Measurements from ENCODE around the gene PREX1.
"Not testable (repeated sequence)": the region's sequence is repeated elsewhere in the genome, so short reads cannot be mapped to it uniquely, and the experiment has no call there.

PREX1 gene

GRCh38 chr20:48782053-48782452 is 45.7 kb downstream of the PREX1 start:
- DNase-seq (ENCODE audit: low spot score) = no peak
- TF ChIP-seq CTCF (conservative IDR thresholded peaks at IDR 0.05; ENCODE audit: low read depth) = no peak
- CTCF ChIA-PET = interaction anchor here (1.5 kb wide), 1 partner anchor 124 kb away, joined by 3 read pairs; no protein-coding TSS in a partner anchor
- POLR2A ChIA-PET (ENCODE audit: low non-redundant PET) = no interaction called here
- H3K27ac ChIP-seq = no peak overlapping the region

- no peak for TF ChIP-seq CTCF (conservative IDR thresholded peaks at IDR 0.05; ENCODE audit: low read depth)
- no peak for DNase-seq (ENCODE audit: low spot score)
- ChIA-PET POLR2A (ENCODE audit: low non-redundant PET) (no interaction called here), CTCF (interaction anchor here (1.3 to 1.5 kb wide), 2 partner anchors 9 to 124 kb away, joined by 3 read pairs; no protein-coding TSS in a partner anchor)
- H3K27ac ChIP-seq = no peak overlapping the region
Observed at GRCh38 chr20:48781634-48782033, 46.2 kb downstream of the PREX1 start.

- TF ChIP-seq CTCF (conservative IDR thresholded peaks at IDR 0.05; ENCODE audit: low read depth) = no peak
- CTCF ChIA-PET = no interaction called here
- no peak overlapping the region for H3K27ac ChIP-seq
- POLR2A ChIA-PET (ENCODE audit: low non-redundant PET) = no interaction called here
- DNase-seq (ENCODE audit: low spot score) = no peak
Observed at GRCh38 chr20:48779435-48779834, 48.4 kb downstream of the PREX1 start.

- no peak for DNase-seq (ENCODE audit: low spot score)
- TF ChIP-seq CTCF (conservative IDR thresholded peaks at IDR 0.05; ENCODE audit: low read depth) = no peak
- ChIA-PET CTCF (no interaction called here), POLR2A (ENCODE audit: low non-redundant PET) (no interaction called here)
- no peak overlapping the region for H3K27ac ChIP-seq
Observed at GRCh38 chr20:48777821-48778220, 50.0 kb downstream of the PREX1 start.

GRCh38 chr20:48777005-48777404 is 50.8 kb downstream of the PREX1 start:
- ChIA-PET CTCF (no interaction called here), POLR2A (ENCODE audit: low non-redundant PET) (no interaction called here)
- no peak for TF ChIP-seq CTCF (conservative IDR thresholded peaks at IDR 0.05; ENCODE audit: low read depth)
- DNase-seq (ENCODE audit: low spot score) = no peak
- no peak overlapping the region for H3K27ac ChIP-seq

GRCh38 chr20:48776306-48776705 is 51.5 kb downstream of the PREX1 start:
- no peak for TF ChIP-seq CTCF (conservative IDR thresholded peaks at IDR 0.05; ENCODE audit: low read depth)
- no peak for DNase-seq (ENCODE audit: low spot score)
- H3K27ac ChIP-seq = no peak overlapping the region
- ChIA-PET CTCF (no interaction called here), POLR2A (ENCODE audit: low non-redundant PET) (no interaction called here)

GRCh38 chr20:48775545-48775944 is 52.3 kb downstream of the PREX1 start:
- DNase-seq (ENCODE audit: low spot score); H3K27ac ChIP-seq; CTCF ChIA-PET; POLR2A ChIA-PET (ENCODE audit: low non-redundant PET): not testable (repeated sequence)
